Cardiac muscle cell (in vitro differentiated cells and primary cell): ENCODE data around the gene OR2M3. TPM values are rescaled to one million over a fixed set of nuclear protein-coding genes. Genes with fewer than 3 reads are reported as not detected.

Experiments
- polyA plus RNA-seq: library from polyadenylated mRNA; unstranded; fragments of >200 nt; fragmentation: Nextera tagmentation; extraction: Ambion mirVana; gene quantifications from 2 replicates; pipeline ENCODE4 v1.2.1, GENCODE V29; 2016
- total RNA-seq: library from RNA; depleted of rRNA; stranded (reverse); fragments of >200 nt; gene quantifications from 2 replicates; pipeline ENCODE4 v1.2.3, GENCODE V29; 2016

OR2M3 gene
- total and polyA plus RNA-seq, 2 experiments from 2014 or later, result not detected

Other genes starting within 250 kb of the OR2M3 start
- not detected in 2 replicates for gene OR2L8, start 248.4 kb upstream of the OR2M3 start, total RNA-seq
- gene OR2L8, start 248.4 kb upstream of the OR2M3 start, polyA plus RNA-seq, result not detected in 2 replicates
- not detected in 2 replicates for gene OR2AK2, start 232.0 kb upstream of the OR2M3 start, total RNA-seq
- gene OR2AK2, start 232.0 kb upstream of the OR2M3 start, polyA plus RNA-seq, result not detected in 2 replicates
- gene OR2L5, start 183.6 kb upstream of the OR2M3 start, total RNA-seq, result 0.18 TPM in 1 of 2 replicates, not detected in the other
- gene OR2L5, start 183.6 kb upstream of the OR2M3 start, polyA plus RNA-seq, result not detected in 2 replicates
- gene OR2L2, start 167.2 kb upstream of the OR2M3 start, total RNA-seq, result not detected in 2 replicates
- gene OR2L2, start 167.2 kb upstream of the OR2M3 start, polyA plus RNA-seq, result 0.57 TPM in 1 of 2 replicates, not detected in the other
- 0.07 TPM in 1 of 2 replicates, not detected in the other for gene OR2L3, start 150.4 kb upstream of the OR2M3 start, total RNA-seq
- gene OR2L3, start 150.4 kb upstream of the OR2M3 start, polyA plus RNA-seq, result not detected in 2 replicates
- gene OR2L13, start 102.1 kb upstream of the OR2M3 start, total RNA-seq, result not detected in 2 replicates
- gene OR2L13, start 102.1 kb upstream of the OR2M3 start, polyA plus RNA-seq, result 0.88 TPM in 1 of 2 replicates, not detected in the other
- gene OR2M5, start 52.1 kb upstream of the OR2M3 start, total RNA-seq, result not detected in 2 replicates
- gene OR2M5, start 52.1 kb upstream of the OR2M3 start, polyA plus RNA-seq, result not detected in 2 replicates
- not detected in 2 replicates for gene OR2M2, start 22.4 kb upstream of the OR2M3 start, total RNA-seq
- gene OR2M2, start 22.4 kb upstream of the OR2M3 start, polyA plus RNA-seq, result not detected in 2 replicates
- not detected in 2 replicates for gene OR2M4, start 34.2 kb downstream of the OR2M3 start, total RNA-seq
- not detected in 2 replicates for gene OR2M4, start 34.2 kb downstream of the OR2M3 start, polyA plus RNA-seq
- 0.15 TPM in 1 of 2 replicates, not detected in the other for gene OR2T33, start 80.7 kb downstream of the OR2M3 start, total RNA-seq
- gene OR2T33, start 80.7 kb downstream of the OR2M3 start, polyA plus RNA-seq, result 0.17 TPM in 1 of 2 replicates, not detected in the other
- not detected in 2 replicates for gene OR2T12, start 106.2 kb downstream of the OR2M3 start, total RNA-seq
- not detected in 2 replicates for gene OR2T12, start 106.2 kb downstream of the OR2M3 start, polyA plus RNA-seq
- not detected in 2 replicates for gene OR2M7, start 127.3 kb downstream of the OR2M3 start, total RNA-seq
- gene OR2M7, start 127.3 kb downstream of the OR2M3 start, polyA plus RNA-seq, result not detected in 2 replicates
- gene OR14C36, start 151.5 kb downstream of the OR2M3 start, total RNA-seq, result not detected in 2 replicates
- gene OR14C36, start 151.5 kb downstream of the OR2M3 start, polyA plus RNA-seq, result not detected in 2 replicates
- gene OR2T4, start 164.4 kb downstream of the OR2M3 start, total RNA-seq, result not detected in 2 replicates
- gene OR2T4, start 164.4 kb downstream of the OR2M3 start, polyA plus RNA-seq, result not detected in 2 replicates
- gene OR2T6, start 178.5 kb downstream of the OR2M3 start, total RNA-seq, result not detected in 2 replicates
- gene OR2T6, start 178.5 kb downstream of the OR2M3 start, polyA plus RNA-seq, result not detected in 2 replicates
- not detected in 2 replicates for gene OR2T1, start 205.8 kb downstream of the OR2M3 start, total RNA-seq
- not detected in 2 replicates for gene OR2T1, start 205.8 kb downstream of the OR2M3 start, polyA plus RNA-seq
- gene OR2T2, start 248.4 kb downstream of the OR2M3 start, total RNA-seq, result not detected in 2 replicates
- not detected in 2 replicates for gene OR2T2, start 248.4 kb downstream of the OR2M3 start, polyA plus RNA-seq